ENCODE results near the gene MATR3.
"Not testable (repeated sequence)": the region's sequence is repeated elsewhere in the genome, so short reads cannot be mapped to it uniquely, and the experiment has no call there.

Gene MATR3

GRCh38 chr5:139354186-139354585 is 60.6 kb downstream of the MATR3 start:
- DNase-seq (ENCODE audit: low read depth) = no peak

- not testable (repeated sequence) for DNase-seq (ENCODE audit: low read depth)
These were observed 62.4 kb downstream of the MATR3 start for GRCh38 chr5:139355900-139356299.

- no peak for DNase-seq (ENCODE audit: low read depth)
These were observed 64.5 kb downstream of the MATR3 start for GRCh38 chr5:139358064-139358463.

- DNase-seq (ENCODE audit: low read depth) = no peak
These were observed 66.8 kb downstream of the MATR3 start for GRCh38 chr5:139360384-139360783.

- DNase-seq (ENCODE audit: low read depth) = no peak
These were observed 68.4 kb downstream of the MATR3 start for GRCh38 chr5:139361835-139362429.

GRCh38 chr5:139363937-139364336 is 70.4 kb downstream of the MATR3 start:
- no peak for DNase-seq (ENCODE audit: low read depth)

GRCh38 chr5:139364466-139364865 is 70.9 kb downstream of the MATR3 start:
- no peak for DNase-seq (ENCODE audit: low read depth)

- no peak for DNase-seq (ENCODE audit: low read depth)
These were observed 75.1 kb downstream of the MATR3 start for GRCh38 chr5:139368613-139369012.

GRCh38 chr5:139369181-139369580 is 75.6 kb downstream of the MATR3 start:
- no peak for DNase-seq (ENCODE audit: low read depth)

- no peak for DNase-seq (ENCODE audit: low read depth)
These were observed 78.2 kb downstream of the MATR3 start for GRCh38 chr5:139371482-139372435.

- DNase-seq (ENCODE audit: low read depth) = no peak
These were observed 81.4 kb downstream of the MATR3 start for GRCh38 chr5:139374909-139375308.

- no peak for DNase-seq (ENCODE audit: low read depth)
These were observed 82.8 kb downstream of the MATR3 start for GRCh38 chr5:139376364-139376763.

GRCh38 chr5:139377226-139377625 is 83.7 kb downstream of the MATR3 start:
- no peak for DNase-seq (ENCODE audit: low read depth)

GRCh38 chr5:139378101-139378825 is 84.7 kb downstream of the MATR3 start:
- no peak for DNase-seq (ENCODE audit: low read depth)

GRCh38 chr5:139378941-139379361 is 85.4 kb downstream of the MATR3 start:
- DNase-seq (ENCODE audit: low read depth) = no peak

- DNase-seq (ENCODE audit: low read depth) = no peak
These were observed 86.3 kb downstream of the MATR3 start for GRCh38 chr5:139379626-139380449.
